Activated gamma-delta T cell (primary cell): Measurements from ENCODE around the gene SEPTIN10.
"Not testable (repeated sequence)": the region's sequence is repeated elsewhere in the genome, so short reads cannot be mapped to it uniquely, and the experiment has no call there.

Experiments used
- DNase-seq: peaks from one replicate; lab custom pipeline; 2025; lab: John Stamatoyannopoulos, UW

SEPTIN10 gene

DNA sequence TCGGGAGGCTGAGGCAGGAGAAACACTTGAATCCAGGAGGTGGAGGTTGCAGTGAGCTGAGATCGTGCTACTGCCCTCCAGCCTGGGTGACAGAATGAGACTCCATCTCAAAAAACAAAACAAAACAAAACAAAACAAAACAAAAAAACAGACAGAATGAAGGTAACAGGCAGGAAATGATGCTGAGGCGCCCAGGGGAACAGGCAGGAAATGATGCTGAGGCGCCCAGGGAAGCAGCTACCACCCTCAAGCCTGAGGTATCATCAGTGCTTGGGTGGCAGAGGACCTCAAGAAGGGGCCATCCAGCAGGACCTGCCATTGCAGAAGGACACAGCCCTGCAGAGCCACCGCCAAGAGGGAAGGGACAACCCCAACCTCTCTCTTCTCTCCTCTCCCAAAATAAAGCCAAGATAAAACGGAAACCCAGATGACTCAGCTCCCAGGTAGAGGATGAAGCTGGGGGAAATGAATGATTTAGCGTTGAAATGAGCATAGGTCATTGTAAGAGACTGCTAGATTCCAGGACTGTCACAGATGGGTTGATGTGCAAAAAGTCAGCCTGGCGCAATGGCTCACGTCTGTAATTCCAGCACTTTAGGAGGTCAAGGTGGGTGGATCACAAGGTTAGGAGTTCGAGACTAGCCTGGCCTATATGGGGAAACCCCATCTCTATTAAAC is 19.7 kb upstream of the SEPTIN10 start:
- DNase-seq: no peak

DNA sequence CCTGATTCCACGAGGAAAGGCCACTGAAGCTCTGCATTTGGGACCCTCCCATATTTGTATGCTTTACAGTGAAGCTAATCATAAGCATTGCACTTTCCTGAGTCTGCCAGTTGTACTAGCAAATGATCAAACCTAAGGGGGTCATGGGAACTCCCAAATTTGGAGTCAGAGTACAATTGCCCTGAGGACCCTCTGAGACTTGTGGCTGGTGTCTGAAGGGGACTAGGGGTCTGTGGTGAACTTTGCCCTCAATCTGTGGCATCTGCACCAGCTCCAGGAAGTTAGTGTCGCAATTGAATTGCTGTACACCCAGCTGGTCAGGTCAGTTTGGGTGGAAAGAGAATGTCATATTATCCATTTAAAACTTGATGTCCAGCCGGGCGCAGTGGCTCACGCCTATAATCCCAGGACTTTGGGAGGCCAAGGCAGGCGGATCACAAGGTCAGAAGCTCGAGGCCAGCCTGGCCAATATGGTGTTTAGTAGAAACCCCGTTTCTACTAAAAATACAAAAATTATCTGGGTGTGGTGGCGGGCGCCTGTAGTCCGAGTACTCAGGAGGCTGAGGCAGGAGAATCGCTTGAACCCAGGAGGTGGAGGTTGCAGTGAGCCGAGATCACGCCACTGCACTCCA is 18.5 kb upstream of the SEPTIN10 start:
- DNase-seq: no peak

DNA sequence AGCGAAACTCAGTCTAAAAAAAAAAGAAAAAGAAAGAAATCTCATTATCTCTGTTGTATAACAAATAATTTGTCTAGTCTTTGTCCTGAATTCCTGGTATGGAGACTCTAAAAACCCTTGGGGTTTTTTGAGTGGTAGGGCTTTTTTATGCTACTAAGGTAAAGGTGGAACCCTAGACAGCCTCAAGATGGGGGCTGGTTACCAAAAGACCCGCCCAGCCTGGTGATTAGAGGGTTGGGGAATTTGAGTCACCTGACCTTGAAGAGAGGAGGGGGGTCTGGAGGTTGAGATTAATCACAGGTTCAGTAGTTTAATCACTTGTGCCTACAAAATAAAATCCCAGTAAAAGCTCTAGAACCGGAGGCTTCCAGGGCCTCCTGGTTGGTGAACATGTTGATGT is 18.0 kb upstream of the SEPTIN10 start:
- DNase-seq: no peak

DNA sequence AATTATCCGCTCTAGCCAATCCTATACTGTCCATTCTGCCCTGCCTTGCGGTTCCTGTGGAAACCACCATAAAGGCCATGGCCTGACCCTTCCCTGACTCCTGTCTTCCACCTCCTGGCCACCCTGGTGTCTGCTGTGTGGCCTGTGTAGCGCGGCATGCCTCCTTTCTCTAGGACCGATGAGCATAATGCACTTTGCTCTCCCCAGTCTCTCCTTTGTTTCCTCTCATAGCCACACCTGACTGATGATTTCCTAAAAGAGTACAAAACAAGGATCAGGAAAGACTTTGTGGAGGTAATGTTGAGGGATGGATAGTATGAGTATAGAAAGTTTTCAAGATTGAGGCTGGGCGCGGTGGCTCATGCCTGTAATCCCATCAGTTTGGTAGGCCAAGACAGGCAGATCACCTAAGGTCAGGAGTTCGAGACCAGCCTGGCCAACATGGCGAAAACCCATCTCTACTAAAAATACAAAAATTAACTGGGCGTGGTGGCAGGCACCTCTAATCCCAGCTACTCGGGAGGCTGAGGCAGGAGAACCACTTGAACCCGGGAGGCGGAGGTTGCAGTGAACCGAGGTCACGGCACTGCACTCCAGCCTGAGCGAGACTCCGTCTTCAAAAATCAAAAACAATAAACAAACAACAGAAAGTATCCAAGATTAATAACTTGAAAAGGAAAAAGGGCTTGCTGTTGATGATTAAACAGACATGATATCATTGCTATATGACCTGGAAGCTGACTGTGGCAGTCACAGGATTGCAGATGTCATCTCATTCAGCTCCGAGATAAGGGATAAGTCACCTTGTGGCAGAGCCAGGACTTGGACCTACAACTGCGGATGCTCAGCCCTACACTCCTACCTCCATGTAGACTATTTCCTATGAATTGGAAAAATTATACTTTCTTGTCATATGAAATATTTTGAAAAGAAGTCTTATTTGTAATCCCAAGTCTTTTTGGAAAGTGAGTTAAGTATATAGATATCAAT is 17.0 kb upstream of the SEPTIN10 start:
- DNase-seq: no peak

DNA sequence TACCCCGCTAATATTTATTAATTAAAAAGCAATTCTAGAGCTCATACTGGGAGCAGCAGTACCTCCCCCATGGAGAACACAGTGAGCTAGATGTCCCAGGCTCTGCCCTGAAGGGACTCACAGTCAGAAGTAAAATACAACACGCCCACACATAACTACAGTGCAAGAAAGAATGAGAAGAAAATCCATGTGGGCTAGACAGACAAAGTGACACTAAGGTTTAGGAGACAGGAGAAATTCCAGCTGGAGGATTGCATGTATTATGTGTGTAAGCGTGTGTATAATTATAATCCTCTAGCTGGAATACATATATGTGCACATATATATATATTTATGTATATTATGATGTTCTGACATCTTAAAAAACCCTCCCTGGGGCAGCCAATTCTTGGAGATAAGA is 16.1 kb upstream of the SEPTIN10 start:
- no peak for DNase-seq

DNA sequence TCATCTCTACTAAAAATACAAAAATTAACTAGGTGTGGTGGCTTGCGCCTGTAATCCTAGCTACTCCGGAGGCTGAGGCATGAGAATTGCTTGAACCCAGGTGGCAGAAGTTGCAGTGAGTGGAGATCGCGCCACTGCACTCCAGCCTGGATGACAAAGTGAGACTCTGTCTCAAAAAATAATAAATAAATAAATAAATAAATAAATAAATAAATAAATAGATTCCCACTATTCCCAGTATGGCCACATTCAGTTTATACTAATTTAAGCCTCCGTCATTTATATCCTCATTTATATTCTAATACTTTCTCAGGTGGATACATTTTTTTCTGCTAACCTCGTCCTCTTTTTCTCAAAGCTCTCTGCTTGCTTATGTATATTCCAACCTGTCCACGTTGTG is 14.6 kb upstream of the SEPTIN10 start:
- DNase-seq: not testable (repeated sequence)

DNA sequence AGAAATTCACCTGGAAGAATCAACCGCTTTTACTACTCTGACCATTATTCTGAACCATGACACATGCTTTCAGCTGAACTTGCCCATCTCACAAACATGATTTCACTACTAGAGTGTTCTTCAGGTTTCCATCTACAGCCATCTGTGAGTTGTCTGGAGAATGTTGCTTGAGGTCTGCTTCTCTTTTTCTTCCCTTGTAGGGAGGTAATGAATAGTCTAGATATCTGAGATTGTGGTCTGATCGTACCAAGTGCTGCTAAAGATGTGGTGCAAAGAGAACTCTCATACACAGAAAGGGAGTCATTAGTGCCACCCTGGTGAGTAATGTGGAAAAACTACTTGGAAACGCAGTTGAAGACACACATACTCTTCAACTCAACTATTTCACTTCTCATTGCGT is 10.6 kb upstream of the SEPTIN10 start:
- no peak for DNase-seq

DNA sequence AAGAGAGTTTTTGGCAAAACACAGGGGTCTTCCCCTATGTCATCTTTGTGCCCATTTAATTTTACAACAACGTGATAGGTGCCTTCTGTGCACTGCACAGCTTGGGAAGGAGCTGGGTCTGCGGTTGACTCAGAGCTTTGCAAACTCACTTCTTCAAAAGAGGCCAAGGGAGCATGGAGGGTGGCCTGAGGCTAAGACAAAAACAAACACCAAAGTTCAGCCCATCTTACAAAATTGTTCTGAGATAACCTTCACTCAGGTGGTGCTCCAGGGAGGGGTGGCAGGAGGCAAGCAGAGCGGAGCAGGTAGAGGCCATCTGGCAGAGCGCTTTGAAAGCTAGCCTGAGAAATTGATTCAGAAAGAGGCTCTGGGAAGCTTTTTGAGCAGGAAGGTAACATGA is 10.2 kb upstream of the SEPTIN10 start:
- no peak for DNase-seq

DNA sequence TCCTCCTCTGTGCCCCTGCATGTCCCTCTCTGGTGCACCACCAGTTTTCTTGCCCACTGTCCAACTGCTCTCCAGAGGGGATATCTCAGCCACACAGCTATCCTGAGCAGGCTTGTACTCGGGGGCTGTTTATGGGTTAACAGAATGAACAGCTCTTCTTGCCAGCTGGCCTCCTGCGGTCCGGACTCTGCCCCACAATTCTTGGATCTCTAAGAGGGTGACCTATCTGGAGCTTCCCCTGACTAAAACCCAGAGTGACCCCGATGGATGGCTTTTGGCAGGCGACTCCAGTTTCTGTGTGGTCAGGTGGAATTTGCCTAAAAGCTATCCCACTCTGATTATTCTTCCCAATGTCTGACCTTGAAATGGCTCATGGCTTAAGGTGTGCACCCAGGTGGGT is 9.5 kb upstream of the SEPTIN10 start:
- no peak for DNase-seq

DNA sequence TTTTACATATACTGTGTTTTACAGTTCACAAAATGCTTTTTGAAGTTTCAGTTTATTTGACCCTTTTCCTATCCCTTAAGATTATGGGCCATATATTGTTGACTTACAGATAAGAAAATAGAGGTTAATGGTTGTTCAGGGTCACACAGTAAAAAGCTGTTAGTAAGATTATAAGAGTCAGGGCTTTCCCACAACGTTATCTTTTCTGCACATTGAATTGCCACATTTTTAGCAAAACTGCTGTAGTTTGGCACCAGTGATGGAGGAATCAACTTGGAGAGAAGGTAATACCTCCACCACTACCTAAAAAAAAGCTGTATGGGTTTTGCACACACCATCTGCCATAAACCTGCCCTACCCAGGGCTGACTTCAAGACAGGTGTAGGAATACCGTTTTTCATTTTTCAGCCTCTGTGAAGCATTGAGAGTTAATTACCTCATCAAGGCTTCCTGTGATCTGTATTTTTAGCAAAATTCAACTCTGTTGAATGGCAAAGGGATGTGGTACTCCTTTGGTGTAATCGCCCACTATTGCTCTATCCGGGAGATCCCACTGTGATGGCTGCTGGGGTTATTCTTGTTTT is 5.4 kb upstream of the SEPTIN10 start:
- DNase-seq: no peak

DNA sequence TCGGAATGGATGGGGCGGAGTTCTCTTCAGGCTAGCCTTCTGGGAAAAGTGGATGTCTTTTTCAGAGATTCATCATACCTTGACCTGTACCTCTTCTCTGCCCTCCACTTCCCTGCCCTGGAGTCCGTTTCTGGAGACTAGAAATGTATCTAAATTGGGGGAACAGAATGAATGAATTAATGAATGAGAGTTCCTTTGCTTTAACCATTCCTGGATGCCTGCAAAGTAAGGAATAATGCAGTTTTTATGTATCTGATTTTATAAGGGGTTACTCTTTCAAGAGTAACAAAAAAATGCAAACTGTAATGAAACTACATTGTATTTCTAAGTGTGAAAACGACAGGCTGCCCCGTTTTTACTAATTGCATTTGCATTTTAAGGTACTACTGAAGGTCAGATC is 2.4 kb upstream of the SEPTIN10 start:
- DNase-seq: no peak

DNA sequence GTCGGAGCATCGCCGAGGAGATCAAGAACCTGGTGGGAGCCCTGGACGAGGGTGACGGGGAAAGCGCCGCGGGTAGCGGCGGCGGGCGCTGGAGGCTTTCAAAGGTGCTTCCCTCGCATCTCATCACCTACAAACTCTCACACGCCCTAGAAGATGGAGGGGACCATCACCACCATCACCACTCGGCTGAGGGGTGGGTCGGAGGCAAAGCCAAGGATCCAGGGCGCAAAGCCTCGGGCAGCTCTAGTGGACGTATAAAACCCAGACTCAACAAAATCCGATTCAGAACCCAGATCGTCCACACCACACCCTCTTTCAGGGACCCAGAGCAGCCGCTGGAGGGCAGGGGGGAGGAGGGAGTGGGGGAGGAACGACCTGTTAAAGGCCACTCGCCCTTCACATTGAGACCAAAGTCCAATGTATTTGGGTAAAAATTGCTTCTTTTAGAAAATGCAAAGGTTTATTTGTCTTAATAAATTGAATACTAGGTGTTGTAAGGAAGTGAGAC is 1.9 kb upstream of the SEPTIN10 start:
- no peak for DNase-seq

DNA sequence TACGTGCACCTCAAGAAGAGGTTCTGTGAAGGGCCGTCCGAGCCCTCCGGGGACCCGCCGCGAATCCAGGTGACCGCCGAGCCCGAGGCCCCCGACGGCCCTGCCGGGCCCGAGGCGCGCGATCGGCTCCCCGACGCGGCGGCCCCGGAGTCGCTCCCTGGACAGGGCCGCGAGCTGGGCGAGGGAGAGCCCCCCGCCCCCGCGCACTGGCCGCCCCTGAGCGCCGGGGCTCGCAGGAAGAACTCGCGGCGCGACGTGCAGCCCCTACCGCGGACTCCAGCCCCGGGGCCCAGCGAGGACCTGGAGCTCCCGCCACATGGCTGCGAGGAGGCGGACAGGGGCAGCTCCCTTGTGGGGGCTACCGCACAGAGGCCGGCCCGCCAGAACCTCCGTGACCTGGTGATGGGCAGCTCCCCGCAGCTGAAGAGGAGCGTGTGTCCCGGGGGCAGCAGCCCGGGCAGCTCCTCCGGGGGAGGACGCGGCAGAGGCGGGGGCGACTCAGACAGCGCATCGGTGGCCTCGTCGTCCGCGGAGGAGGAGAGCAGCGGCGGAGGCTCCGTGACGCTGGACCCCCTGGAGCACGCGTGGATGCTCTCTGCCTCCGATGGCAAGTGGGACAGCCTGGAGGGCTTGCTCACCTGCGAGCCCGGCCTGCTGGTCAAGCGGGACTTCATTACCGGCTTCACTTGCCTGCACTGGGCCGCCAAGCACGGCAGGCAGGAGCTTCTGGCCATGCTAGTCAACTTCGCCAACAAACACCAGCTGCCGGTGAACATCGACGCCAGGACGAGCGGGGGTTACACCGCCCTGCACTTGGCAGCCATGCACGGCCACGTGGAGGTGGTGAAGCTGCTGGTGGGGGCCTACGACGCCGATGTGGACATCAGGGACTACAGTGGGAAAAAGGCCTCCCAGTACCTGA is 1.2 kb upstream of the SEPTIN10 start:
- DNase-seq: no peak

DNA sequence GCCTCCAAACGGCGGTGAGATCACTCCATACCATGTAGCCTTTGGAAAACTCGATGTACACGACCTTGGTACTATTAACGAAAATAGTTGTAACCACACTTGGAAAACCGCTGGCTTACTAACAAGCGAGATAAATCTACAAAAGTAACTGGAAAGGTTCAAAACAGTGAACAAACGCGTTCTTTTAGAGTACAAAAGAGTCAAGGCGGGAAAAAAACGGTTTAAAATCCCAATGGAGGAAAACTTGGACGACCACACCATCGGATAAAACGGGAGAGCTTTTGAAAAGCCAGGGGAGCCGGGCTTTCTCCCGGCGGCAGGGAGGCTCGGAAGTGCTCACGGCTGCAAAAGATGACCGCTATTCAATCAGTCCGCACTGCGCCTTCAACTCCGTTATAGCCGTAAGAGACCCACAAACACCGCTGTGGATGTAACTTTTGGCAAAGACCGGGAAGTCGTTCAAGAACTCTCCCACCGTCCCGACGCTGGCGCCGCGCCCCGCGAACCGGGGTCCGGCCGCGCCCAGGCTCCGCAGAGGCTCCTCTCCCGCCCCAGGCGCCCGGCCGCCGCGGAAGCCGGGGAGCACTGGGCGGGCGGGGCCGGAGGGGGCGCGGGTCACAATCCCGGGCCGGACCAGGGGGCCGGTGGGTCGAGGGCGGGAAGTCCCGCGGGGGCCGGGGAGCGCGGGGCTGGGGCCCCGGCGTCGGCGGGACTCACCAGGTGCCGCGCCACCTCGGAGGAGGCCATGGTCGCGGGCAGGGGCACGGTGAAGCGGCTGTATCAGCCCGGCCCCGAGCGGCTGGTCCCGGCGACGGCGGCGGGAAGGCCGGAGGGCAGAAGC is 465 bp downstream of the SEPTIN10 start:
- no peak for DNase-seq

DNA sequence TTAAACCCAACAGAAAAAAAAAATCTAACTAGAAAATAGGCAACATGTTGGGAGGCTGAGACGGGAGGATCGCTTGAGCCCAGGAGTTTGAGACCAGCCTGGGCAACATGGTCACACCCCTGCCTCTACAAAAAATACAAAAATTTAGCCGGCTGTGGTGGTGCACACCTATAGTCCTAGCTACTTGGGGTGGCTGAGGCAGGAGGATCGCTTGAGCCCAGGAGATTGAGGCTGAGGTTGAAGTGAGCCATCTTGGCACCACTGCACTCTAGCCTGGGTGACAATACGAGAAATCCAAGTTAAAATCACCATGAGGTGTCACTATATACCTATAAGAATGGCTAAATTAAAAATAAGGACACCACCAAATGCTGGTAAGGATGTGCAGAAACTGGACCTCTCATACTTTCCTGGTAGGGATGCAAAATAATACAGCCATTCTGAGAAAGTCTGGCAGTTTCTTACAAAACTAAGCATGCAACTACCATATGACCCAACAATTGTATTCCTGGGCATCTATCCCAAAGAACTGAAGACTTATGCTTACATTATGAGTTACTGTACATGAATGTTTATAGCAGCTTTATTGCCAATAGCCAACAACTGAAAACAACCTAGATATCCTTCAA is 2.2 kb downstream of the SEPTIN10 start:
- DNase-seq: no peak

DNA sequence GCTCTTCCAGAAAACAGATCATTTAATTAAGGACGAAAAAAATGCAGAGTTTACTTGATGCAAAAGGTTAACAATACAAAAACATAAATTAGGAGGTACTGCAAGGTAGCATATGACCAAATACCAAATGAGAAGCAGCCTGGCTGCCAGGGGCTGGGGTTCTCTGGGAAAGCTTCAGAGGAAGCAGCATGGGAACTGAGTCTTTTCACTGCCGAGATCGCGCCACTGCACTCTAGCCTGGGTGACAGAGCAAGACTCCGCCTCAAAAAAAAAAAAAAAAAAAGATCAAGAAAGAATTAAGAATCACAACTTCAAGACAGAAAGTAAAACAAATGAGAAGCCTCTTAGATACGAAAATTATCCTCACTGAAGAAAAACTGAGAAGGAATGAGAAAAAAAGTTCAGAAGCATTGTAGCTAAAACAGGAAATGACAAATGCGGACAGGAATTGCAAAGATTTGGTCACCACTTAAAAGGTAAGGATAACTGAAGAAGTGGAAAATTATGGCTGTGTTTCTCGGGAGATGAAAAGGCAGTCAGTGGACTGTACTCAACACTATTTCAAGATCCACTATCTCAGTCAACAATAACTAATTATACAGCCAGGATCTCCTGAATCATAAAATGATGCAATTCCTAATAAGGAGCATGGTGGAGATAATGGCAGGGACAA is 4.3 kb downstream of the SEPTIN10 start:
- DNase-seq: no peak

DNA sequence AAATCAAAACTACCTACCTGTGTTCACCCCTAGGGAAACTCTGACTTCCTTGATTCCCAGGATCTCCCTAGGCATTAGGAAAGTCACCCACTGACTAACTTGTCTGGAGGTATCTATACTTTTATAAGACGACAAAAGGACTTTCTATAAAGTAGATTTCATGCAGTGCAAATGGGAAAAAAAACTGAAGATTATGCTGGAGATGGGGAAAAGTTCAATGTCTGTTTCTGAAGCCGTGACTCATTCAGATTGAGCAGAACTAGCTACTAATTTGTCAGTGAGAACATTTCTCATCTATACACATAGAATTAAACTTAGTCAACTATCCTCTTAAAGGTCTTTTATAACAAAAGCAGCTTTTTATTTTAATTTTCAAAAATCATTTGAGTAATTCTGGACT is 6.0 kb downstream of the SEPTIN10 start:
- no peak for DNase-seq

DNA sequence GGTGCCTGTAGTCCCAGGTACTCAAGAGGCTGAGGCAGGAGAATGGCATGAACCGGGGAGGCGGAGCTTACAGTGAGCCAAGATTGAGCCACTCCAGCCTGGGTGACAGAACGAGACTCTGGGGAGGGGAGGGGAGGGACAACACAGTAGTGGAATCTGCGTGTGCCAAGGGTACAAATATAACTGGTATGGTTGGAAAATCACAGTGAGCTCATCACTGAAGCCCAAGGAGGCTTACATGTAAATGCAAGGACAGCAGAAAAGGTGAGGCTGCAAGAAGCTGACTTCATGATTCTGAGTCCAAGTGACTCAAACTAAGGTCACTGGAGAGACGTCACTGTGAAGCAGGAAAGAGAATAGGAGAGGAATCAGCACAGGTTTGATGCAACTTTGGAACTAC is 9.2 kb downstream of the SEPTIN10 start:
- no peak for DNase-seq

DNA sequence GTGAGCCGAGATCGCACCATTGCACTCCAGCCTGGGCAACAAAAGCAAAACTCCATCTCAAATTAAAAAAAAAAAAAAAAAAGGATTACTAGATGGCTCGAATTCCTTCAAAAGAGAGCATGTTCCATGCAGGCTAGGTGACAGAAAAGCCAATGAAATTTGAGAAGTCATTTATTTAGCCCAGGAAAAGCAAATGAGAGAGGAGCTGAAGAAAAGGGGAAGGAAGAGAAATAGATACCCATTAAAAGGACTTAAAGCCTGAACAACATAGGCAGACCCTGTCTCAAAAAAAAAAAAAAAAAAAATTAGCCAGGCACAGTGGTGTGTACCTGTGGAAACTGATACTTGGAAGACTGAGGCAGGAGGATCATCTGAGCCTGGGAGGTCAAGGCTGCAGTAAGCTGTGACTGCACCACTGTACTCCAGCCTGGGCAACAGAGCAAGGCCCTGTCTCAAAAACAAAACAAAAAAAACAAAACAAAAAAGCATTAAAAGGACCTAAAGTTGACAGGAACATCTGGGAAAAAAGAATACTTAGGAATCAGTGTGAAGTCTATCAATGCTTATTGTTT is 11.1 kb downstream of the SEPTIN10 start:
- DNase-seq: no peak
